ENCODE measurements around the gene LAMA3.

DNA sequence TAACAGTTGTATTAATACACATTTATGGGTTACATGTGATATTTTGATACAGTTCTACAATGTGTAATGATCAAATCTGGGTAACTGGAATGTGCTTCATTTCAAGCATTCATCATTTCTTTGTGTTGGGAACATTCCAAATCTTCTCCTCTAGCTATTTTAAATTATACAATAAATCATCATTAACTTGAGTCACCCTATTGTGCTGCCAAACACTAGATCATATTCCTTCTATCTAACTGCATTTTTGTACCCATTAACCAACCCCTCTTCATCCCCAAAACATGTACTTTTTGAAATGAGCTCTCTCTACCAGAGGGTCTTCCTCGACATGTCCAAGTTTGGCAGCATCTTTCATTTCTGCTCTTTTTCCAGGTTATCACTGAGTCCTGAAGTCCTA lies 244.2 kb downstream of the LAMA3 start:
- TF ChIP-seq, protein P1, sequence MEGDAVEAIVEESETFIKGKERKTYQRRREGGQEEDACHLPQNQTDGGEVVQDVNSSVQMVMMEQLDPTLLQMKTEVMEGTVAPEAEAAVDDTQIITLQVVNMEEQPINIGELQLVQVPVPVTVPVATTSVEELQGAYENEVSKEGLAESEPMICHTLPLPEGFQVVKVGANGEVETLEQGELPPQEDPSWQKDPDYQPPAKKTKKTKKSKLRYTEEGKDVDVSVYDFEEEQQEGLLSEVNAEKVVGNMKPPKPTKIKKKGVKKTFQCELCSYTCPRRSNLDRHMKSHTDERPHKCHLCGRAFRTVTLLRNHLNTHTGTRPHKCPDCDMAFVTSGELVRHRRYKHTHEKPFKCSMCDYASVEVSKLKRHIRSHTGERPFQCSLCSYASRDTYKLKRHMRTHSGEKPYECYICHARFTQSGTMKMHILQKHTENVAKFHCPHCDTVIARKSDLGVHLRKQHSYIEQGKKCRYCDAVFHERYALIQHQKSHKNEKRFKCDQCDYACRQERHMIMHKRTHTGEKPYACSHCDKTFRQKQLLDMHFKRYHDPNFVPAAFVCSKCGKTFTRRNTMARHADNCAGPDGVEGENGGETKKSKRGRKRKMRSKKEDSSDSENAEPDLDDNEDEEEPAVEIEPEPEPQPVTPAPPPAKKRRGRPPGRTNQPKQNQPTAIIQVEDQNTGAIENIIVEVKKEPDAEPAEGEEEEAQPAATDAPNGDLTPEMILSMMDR (IDR thresholded peaks at IDR 0.05) = no peak
- no peak for TF ChIP-seq POLR2A (IDR thresholded peaks at IDR 0.05)
- no peak for TF ChIP-seq EP300 (IDR thresholded peaks at IDR 0.05)
